ENCODE data around the gene RFXANK. TPM values are rescaled to one million over a fixed set of nuclear protein-coding genes. Genes with fewer than 3 reads are reported as not detected.

RFXANK gene
- total RNA-seq, 1 experiment from 2014 or later: 81.8 TPM

GRCh38 chr19:19234220-19234816 lies 42.3 kb downstream of the RFXANK start:
- no peaks in the 10 kb centered on the region for H3K27me3 ChIP-seq (ENCODE audit: insufficient read depth, low read length)
- no peak for DNase-seq
- no peaks in the 10 kb centered on the region for H3K4me1 ChIP-seq (ENCODE audit: insufficient read depth, low read length)
- H2BK120ac ChIP-seq (ENCODE audit: low read depth, low read length, poor library complexity, severe bottlenecking): no peak overlapping the region
- H4K91ac ChIP-seq (ENCODE audit: insufficient read length, low read depth, low read length): no peak overlapping the region
- no peak overlapping the region for H3K9ac ChIP-seq (ENCODE audit: extremely low read depth, insufficient read length, low read length)
- no peak overlapping the region for H2AFZ ChIP-seq (ENCODE audit: low read length)
- no peak overlapping the region for H3K4me2 ChIP-seq (ENCODE audit: insufficient read depth, insufficient read length, low read length)
- WGBS (ENCODE audit: extremely low coverage, insufficient read length, low lambda C conversion rate): no CpG with 5 or more reads among the region's 2 CpGs
- no peak overlapping the region for H3K56ac ChIP-seq (ENCODE audit: insufficient read length, low read depth, low read length)
- H2BK15ac ChIP-seq (ENCODE audit: low read depth, low read length): no peak overlapping the region
- Mint-ChIP-seq H3K4me3 (no peak overlapping the region), H3K27me3 (ENCODE audit: low read depth) (peaks cover 72% of the 10 kb centered on the region), H3K27ac (no peak overlapping the region), H3K4me1 (no peaks in the 10 kb centered on the region), H3K36me3 (ENCODE audit: insufficient read depth in 1 of 3, low read depth in 3 of 3) (peaks cover 0 to 7% (median 5%) of the 10 kb centered on the region in 3 experiments; a peak in 3 of 7 replicates), H3K9me3 (peaks cover 22 to 26% of the 10 kb centered on the region in 2 experiments)
- no peaks in the 10 kb centered on the region for H3K79me2 ChIP-seq (ENCODE audit: insufficient read depth, low read length)
- H3K27ac ChIP-seq (ENCODE audit: insufficient read length, low read depth, low read length): no peak overlapping the region
- no peak overlapping the region for H2BK5ac ChIP-seq (ENCODE audit: insufficient read length, low read length)
- no peak overlapping the region for H2BK20ac ChIP-seq (ENCODE audit: low read depth, low read length, poor library complexity, severe bottlenecking)
- no peak overlapping the region for H4K8ac ChIP-seq (replicated peaks; ENCODE audit: insufficient read length, low read depth, low read length)
- no peaks in the 10 kb centered on the region for H3K79me1 ChIP-seq (ENCODE audit: insufficient read depth, low read depth, low read length, poor library complexity, severe bottlenecking)
- no peak overlapping the region for H3K4ac ChIP-seq (ENCODE audit: low read depth, low read length)
- no peaks in the 10 kb centered on the region for H3K23me2 ChIP-seq (ENCODE audit: insufficient read length, low read depth, low read length, poor library complexity, severe bottlenecking)
- no peaks in the 10 kb centered on the region for H4K20me1 ChIP-seq (ENCODE audit: control insufficient read depth, insufficient read depth, insufficient read length)
- peaks cover 4% of the 10 kb centered on the region for H3K9me3 ChIP-seq (ENCODE audit: control insufficient read depth, low read depth, low read length)
- H3K23ac ChIP-seq (ENCODE audit: insufficient read length, low read depth, low read length): no peak overlapping the region
- TF ChIP-seq CTCF (conservative IDR thresholded peaks at IDR 0.05): no peak
- H2BK12ac ChIP-seq (ENCODE audit: insufficient read length, low read depth, low read length): no peak overlapping the region
- no peak overlapping the region for H3T11ph ChIP-seq (ENCODE audit: low read length)
- H4K5ac ChIP-seq (ENCODE audit: insufficient read length, low read depth, low read length): no peak overlapping the region
- no peak overlapping the region for H3K14ac ChIP-seq (ENCODE audit: insufficient read depth, low read length)
- H2AK5ac ChIP-seq (ENCODE audit: insufficient read length, low read length): no peak overlapping the region
- H3K18ac ChIP-seq (ENCODE audit: insufficient read length, low read depth, low read length): no peak overlapping the region
